Hepatocyte (in vitro differentiated cells): ENCODE data around the gene PTBP3.

Experiments
- EZH2 ChIP-seq: fragments of 200-600 bp; sonication (generic); IDR thresholded peaks from 2 replicates; pipeline ENCODE4 v1.6.1; 2016; ENCODE audit warnings: antibody characterized with exemption, mild to moderate bottlenecking, borderline replicate concordance
- EZH2phosphoT487 ChIP-seq: fragments of 200-600 bp; sonication (generic); IDR thresholded peaks from one replicate; pipeline ENCODE4 v1.6.1; 2018; ENCODE audit warnings: antibody characterized with exemption, mild to moderate bottlenecking, low read depth, moderate library complexity; ENCODE audit not compliant: unreplicated experiment, severe bottlenecking
- TF ChIP-seq, protein P1 (sequence below): fragments of 200-600 bp; sonication (generic); IDR thresholded peaks from 2 replicates; pipeline ENCODE4 v1.5.1; 2016; ENCODE audit warnings: antibody characterized with exemption, mild to moderate bottlenecking; ENCODE audit not compliant: poor library complexity

DNA sequence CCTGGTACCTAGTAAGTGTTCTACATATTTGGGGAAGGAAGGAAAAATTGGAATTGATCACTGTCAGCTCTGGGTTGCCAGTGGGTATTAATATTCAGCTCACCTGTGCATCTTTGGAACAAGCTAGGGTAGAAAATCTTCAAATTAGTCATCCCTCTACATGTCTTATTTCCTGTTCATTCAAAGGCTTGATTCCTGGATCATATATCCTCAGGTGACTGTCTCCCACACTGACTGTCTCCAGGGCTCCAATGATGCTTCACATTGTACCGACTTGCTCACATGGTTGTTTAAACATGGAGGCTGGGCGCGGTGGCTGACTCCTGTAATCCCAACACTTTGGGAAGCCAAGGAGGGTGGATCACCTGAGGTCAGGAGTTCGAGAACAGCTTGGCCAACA is 146.7 kb downstream of the PTBP3 start:
- TF ChIP-seq, protein P1, sequence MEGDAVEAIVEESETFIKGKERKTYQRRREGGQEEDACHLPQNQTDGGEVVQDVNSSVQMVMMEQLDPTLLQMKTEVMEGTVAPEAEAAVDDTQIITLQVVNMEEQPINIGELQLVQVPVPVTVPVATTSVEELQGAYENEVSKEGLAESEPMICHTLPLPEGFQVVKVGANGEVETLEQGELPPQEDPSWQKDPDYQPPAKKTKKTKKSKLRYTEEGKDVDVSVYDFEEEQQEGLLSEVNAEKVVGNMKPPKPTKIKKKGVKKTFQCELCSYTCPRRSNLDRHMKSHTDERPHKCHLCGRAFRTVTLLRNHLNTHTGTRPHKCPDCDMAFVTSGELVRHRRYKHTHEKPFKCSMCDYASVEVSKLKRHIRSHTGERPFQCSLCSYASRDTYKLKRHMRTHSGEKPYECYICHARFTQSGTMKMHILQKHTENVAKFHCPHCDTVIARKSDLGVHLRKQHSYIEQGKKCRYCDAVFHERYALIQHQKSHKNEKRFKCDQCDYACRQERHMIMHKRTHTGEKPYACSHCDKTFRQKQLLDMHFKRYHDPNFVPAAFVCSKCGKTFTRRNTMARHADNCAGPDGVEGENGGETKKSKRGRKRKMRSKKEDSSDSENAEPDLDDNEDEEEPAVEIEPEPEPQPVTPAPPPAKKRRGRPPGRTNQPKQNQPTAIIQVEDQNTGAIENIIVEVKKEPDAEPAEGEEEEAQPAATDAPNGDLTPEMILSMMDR = no peak
- TF ChIP-seq EZH2phosphoT487 = no peak
- no peak for TF ChIP-seq EZH2
